Cardiac muscle cell (in vitro differentiated cells and primary cell): ENCODE results near the gene COPS4. TPM values are rescaled to one million over a fixed set of nuclear protein-coding genes. Genes with fewer than 3 reads are reported as not detected.
A peak's percentile ranks its signal among the peaks of the same experiment; 100 is the strongest.
"Not testable (repeated sequence)": the region's sequence is repeated elsewhere in the genome, so short reads cannot be mapped to it uniquely, and the experiment has no call there.

ENCODE experiments used
- DNase-seq, 2 donors: peaks; one replicate each; pipeline versions ENCODE4 v3.0.0 to v3.0.0-alpha.2; 2010 to 2017; ENCODE audit warnings: low read depth in 1 of 2, low spot score in 1 of 2
- H3K27ac ChIP-seq: fragments of 200-600 bp; sonication (generic); 2 replicates; pipeline ENCODE4 v1.5.1; 2016
- H3K27me3 ChIP-seq: fragments of 200-600 bp; sonication (generic); 2 replicates; pipeline ENCODE4 v1.6.0; 2016; ENCODE audit warnings: control low read depth
- H3K36me3 ChIP-seq: fragments of 200-600 bp; sonication (generic); 2 replicates; pipeline ENCODE4 v1.5.1; 2016; ENCODE audit warnings: control low read depth
- H3K4me1 ChIP-seq: fragments of 200-600 bp; sonication (generic); 2 replicates; pipeline ENCODE4 v1.8.1; 2017; ENCODE audit warnings: low read depth, mild to moderate bottlenecking, mixed run types
- H3K4me3 ChIP-seq: fragments of 200-600 bp; sonication (generic); 2 replicates; pipeline ENCODE4 v1.5.1; 2016; ENCODE audit warnings: mild to moderate bottlenecking
- H3K9me3 ChIP-seq: fragments of 200-600 bp; sonication (generic); 2 replicates; pipeline ENCODE4 v1.5.1; 2017; ENCODE audit warnings: low read depth, mild to moderate bottlenecking, control low read depth
- polyA plus RNA-seq: library from polyadenylated mRNA; unstranded; fragments of >200 nt; fragmentation: Nextera tagmentation; extraction: Ambion mirVana; gene quantifications from 2 replicates; pipeline ENCODE4 v1.2.1, GENCODE V29; 2016
- total RNA-seq: library from RNA; depleted of rRNA; stranded (reverse); fragments of >200 nt; gene quantifications from 2 replicates; pipeline ENCODE4 v1.2.3, GENCODE V29; 2016
- TF ChIP-seq, protein P1 (sequence below): IDR thresholded peaks from 2 replicates; pipeline ENCODE4 v1.5.1; 2012; ENCODE audit warnings: low read depth, mild to moderate bottlenecking, low read length

COPS4 gene
- total and polyA plus RNA-seq, 2 experiments from 2014 or later: 39.9 to 101 TPM

DNA sequence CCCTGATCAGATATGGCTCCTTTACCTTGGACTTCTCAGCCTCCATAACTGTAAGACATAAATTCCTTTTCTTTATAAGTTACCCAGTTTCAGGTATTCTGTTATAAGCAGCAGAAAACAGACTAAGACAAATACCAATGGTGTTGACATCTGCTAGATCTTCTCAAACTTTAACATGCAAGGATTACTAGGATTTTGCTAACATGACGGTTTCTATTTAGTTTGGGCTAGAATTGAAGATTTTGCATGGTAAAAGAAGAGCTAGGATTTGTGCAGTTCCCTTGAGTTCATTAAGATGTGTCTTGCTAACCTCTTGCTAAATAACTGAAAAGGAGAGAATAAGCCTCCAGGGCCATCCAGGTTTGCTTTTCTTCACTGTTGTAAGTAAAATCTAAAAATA lies 5.3 kb upstream of the COPS4 start:
- Histone ChIP-seq H3K9me3 (no peaks in the 10 kb centered on the region), H3K36me3 (no peaks in the 10 kb centered on the region), H3K4me3 (no peak overlapping the region), H3K4me1 (no peaks in the 10 kb centered on the region), H3K27me3 (peaks cover 30% of the 10 kb centered on the region), H3K27ac (no peak overlapping the region)
- TF ChIP-seq, protein P1, sequence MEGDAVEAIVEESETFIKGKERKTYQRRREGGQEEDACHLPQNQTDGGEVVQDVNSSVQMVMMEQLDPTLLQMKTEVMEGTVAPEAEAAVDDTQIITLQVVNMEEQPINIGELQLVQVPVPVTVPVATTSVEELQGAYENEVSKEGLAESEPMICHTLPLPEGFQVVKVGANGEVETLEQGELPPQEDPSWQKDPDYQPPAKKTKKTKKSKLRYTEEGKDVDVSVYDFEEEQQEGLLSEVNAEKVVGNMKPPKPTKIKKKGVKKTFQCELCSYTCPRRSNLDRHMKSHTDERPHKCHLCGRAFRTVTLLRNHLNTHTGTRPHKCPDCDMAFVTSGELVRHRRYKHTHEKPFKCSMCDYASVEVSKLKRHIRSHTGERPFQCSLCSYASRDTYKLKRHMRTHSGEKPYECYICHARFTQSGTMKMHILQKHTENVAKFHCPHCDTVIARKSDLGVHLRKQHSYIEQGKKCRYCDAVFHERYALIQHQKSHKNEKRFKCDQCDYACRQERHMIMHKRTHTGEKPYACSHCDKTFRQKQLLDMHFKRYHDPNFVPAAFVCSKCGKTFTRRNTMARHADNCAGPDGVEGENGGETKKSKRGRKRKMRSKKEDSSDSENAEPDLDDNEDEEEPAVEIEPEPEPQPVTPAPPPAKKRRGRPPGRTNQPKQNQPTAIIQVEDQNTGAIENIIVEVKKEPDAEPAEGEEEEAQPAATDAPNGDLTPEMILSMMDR: no peak
- DNase-seq: no peak

DNA sequence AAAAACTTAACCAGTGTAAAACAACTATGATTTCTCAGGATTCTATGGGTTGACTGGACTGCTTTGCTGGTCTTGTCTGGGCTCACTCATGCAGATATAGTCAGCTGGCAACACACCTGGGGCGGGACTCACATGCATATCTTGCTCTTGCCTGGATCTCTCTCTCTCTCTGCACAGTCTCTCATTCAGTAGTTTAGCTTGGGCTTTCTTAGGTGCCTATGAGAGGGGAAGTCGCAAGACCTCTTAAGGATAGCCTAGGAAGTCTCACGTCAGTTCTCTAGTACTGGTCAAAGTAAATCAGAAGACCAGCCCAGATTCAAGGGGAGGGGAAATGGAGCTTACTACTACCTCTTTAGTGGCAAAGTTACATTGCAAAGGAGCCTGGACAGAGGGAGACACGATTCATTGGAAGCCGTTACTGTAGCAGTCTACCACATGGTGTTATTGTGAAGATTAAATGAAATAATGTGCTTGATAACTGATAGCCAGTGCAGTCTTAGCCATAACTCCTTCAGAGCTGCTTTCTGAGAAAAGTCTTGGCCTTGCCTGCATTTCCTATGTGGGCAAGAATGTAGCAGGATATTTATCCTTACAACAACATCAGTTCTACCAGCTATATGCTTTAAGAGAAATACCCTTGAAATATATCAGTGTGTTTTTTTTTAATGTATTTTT lies 2.1 kb downstream of the COPS4 start:
- no peak for DNase-seq
- no peaks in the 10 kb centered on the region for H3K36me3 ChIP-seq
- H3K27me3 ChIP-seq: no peaks in the 10 kb centered on the region
- H3K4me3 ChIP-seq: no peak overlapping the region
- peaks cover 9% of the 10 kb centered on the region for H3K4me1 ChIP-seq
- H3K9me3 ChIP-seq: no peaks in the 10 kb centered on the region
- no peak overlapping the region for H3K27ac ChIP-seq
- TF ChIP-seq, protein P1: no peak

DNA sequence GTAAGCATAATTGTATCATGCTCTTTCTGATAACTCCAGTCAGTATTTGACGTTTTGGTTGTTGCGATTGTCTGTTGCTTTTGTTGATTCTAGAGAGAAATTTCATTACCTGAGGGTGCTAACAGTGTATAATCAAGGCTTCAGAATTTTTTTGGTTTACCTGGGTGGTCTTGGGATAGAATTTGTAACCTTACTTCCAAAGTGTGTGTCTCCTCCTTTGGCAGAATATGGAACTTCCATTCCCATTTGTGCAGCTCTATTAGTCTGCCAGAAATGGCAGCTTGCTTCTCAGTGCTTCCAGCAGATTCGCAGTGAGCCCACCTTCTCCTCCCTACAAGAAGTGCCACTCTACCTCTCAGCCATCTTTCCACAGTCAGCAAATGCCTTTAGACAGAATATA lies 5.3 kb downstream of the COPS4 start:
- Histone ChIP-seq H3K36me3 (no peaks in the 10 kb centered on the region), H3K27me3 (no peaks in the 10 kb centered on the region), H3K4me3 (no peak overlapping the region), H3K9me3 (no peaks in the 10 kb centered on the region), H3K27ac (no peak overlapping the region), H3K4me1 (peaks cover 9% of the 10 kb centered on the region)
- no peak for DNase-seq
- TF ChIP-seq, protein P1: no peak

DNA sequence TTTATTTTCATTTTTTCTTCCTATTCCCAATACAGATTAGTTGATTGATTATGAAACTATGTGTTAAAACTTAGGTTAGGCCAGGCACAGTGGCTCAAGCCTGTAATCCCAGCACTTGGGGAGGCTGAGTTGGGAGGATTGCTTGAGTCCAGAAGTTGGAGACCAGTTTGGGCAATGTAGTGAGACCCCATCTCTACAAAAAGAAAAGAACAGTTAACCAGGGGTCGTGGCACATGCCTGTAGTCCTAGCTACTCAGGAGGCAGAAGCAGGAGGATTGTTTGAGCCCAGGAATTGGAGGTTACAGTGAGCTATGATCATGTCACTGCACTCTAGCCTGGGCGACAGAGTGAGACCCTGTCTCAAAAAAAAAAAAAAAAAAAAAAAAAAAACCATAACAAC lies 8.2 kb downstream of the COPS4 start:
- not testable (repeated sequence) for H3K9me3 ChIP-seq, H3K36me3 ChIP-seq, H3K4me1 ChIP-seq, H3K4me3 ChIP-seq, DNase-seq, H3K27me3 ChIP-seq, H3K27ac ChIP-seq

DNA sequence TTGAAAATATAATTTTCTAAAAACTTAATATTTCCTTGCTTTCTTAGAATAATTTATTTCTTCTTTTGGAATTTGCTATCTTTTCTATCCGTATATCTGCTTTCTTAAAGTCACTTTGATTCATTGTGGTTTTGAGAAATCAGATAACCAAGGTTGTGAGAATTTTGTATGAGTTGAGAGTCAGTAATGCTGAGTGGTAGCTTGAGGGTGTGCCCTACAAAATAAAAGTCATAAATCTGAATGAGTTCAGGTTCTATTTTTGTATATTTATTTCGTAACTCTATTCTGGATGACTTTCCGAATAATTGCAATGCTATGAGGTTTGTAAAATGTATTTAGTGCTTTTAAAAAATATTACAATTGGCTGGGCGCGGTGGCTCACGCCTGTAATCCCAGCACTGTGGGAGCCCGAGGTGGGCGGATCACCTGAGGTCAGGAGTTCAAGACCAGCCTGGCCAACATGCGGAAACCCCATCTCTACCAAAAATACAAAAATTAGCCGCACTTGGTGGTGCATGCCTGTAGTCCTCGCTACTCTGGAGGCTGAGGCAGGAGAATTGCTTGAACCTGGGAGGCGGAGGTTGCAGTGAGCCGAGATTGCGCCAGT lies 8.9 kb downstream of the COPS4 start:
- Histone ChIP-seq H3K4me3 (no peak overlapping the region), H3K9me3 (no peaks in the 10 kb centered on the region), H3K4me1 (no peaks in the 10 kb centered on the region), H3K27me3 (no peaks in the 10 kb centered on the region), H3K36me3 (peaks cover 7% of the 10 kb centered on the region), H3K27ac (no peak overlapping the region)
- DNase-seq: peak in 1 of 2 donors; percentile 33
- TF ChIP-seq, protein P1: no peak

DNA sequence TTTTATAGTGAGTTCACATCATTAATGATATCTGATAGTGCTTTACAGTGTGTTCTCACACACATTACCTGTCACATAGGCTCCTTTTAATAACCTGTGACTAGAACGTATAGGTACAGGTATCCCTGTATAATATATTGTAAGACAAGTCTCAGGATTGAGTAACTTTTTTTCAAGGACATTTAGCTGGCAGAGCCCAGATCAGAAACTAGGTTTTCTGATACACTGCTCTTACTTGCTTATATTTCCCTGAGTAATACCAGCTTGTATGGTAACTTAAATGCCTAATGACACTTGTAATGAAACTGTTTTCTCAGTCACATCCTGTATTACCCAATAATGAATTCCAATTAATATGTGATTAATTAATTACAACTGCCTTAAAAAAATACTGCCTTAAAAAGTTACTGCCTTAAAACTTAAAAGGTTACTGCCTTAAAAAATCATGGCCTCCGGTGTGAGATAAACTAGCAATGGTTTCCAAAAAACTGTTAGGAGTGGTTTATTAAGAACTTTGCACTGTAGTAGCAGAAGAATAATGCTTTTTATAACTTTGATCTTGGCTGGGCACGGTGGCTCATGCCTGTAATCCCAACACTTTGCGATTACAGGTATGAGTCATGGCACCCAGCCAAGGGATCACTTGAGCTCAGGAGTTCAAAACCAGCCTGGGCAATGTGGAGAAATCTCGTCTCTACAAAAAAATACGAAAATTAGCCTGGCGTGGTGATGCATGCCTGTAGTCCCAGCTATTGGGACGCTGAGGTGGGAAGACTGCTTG lies 11.9 kb downstream of the COPS4 start:
- H3K27ac ChIP-seq: no peak overlapping the region
- no peaks in the 10 kb centered on the region for H3K27me3 ChIP-seq
- H3K9me3 ChIP-seq: no peaks in the 10 kb centered on the region
- no peak overlapping the region for H3K4me3 ChIP-seq
- H3K36me3 ChIP-seq: peaks cover 20% of the 10 kb centered on the region
- H3K4me1 ChIP-seq: no peaks in the 10 kb centered on the region
- DNase-seq: no peak
- TF ChIP-seq, protein P1: no peak

DNA sequence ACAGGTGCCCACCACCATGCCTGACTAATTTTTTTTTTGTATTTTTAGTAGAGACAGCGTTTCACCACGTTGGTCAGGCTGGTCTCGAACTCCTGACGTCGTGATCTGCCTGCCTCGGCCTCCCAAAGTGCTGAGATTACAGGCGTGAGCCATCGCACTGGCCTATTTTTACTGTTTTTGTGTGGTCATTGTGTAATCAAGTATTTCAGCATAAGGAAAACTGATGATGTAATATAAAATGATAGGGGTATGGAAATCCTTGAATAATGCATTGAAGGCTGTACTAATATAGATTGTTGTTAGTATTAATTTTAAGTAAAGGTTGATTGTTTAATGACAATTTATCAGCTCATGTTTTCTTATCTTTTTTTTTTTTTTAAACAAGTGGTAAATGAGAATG lies 13.8 kb downstream of the COPS4 start:
- H3K9me3 ChIP-seq, H3K27ac ChIP-seq, H3K4me1 ChIP-seq, H3K4me3 ChIP-seq, H3K27me3 ChIP-seq: not testable (repeated sequence)
- DNase-seq: peak in 1 of 2 donors; percentile 12
- H3K36me3 ChIP-seq: peaks cover 20% of the 10 kb centered on the region
